Activated CD4-positive, CD25-positive, alpha-beta regulatory T cell treated with anti-CD3 and anti-CD28 coated beads, Interleukin-2, amount 50 U/mL, for 72 hours (primary cell): Measurements from ENCODE around the gene KHDRBS1.
"Not testable (repeated sequence)": the region's sequence is repeated elsewhere in the genome, so short reads cannot be mapped to it uniquely, and the experiment has no call there.

Experiments
- DNase-seq: peaks from one replicate; pipeline ENCODE4 v3.0.0; 2021

KHDRBS1 gene

DNA sequence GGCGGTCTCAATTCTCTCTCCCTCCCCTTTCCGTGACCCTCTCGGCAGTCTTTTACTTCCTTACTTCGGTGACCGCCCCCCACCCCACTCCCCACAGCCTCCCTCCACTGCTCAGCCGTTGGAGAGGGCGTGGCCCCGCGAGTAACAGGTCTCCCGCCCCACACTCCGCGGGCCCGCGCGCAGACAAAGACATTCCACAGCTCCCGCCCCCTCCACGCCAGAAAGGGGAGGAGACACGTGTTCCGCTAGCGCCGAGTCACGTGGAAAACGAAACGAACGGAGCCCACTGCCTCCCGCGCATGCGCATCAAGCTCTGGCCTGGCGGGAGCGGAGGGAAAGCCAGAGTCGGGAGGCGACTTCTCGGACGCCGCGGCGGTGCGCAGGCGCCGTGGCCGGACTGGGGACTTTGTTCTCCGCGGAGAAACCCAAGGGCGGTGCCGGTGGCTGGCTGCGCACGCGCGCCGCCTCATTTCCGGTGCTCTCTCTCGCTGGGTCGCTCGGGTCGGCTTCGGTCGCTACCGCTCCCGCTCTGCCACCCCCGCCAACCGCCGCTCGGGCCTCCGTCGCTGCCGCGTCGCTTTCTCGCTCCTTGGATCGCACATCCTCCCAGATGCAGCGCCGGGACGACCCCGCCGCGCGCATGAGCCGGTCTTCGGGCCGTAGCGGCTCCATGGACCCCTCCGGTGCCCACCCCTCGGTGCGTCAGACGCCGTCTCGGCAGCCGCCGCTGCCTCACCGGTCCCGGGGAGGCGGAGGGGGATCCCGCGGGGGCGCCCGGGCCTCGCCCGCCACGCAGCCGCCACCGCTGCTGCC is at the start of gene KHDRBS1:
Gene KHDRBS1, plus strand, starts transcription at position 483 of the 813 bp plus-strand sequence. Its CDS starts 128 bp downstream, at position 611.
- DNase-seq: peak; percentile 97

GRCh38 chr1:31970873-31971272 is 42.8 kb upstream of the KHDRBS1 start:
- DNase-seq: no peak

DNA sequence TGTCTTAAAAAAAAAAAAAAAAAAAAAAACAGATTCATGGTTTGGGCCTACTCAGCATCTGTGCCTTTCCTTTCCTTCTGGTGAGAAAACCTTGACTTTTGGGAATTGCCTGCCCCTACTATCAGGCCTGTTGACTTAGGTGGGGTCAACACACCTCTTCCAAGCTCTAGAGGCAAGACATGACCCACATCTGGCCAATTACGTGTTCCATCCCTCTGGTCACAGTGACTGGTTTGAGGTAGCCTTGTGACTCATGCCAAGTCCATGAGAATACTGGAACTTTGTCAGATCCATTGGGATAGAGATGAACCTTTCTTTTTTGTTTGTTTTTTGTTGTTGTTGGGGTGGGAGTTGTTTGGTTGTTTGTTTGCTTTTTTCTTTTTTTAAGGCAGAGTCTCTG is 37.3 kb upstream of the KHDRBS1 start:
- DNase-seq: no peak

- DNase-seq: no peak
Measured at GRCh38 chr1:31977385-31978131, 36.1 kb upstream of the KHDRBS1 start.

GRCh38 chr1:31978843-31979400 is 34.7 kb upstream of the KHDRBS1 start:
- no peak for DNase-seq

DNA sequence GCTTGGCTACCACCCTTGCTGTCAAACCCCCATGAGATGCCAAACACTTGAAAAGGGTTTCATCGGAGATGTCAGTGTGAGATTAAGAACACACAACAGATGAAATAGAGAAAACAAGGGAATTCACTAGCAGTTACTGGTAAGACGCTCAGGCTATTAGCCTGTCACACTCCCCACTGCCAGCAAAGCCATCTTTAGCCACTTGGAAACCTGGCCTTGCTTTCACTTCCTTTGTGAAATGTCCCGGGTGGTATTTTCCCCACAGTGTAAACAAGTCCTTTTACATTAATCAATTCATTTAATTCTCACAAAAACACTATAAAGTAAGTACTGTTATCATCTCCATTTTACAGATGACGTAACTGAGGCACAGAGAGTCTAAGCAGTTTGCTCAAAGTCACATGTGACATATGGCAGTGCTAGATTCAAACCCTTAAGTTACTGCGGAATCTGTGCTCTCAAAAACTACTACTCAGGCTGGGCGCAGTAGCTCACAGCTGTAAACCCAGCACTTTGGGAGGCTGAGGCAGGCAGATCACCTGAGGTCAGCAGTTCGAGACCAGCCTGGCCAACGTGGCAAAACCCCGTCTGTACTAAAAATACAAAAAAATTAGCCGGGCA is 32.7 kb upstream of the KHDRBS1 start:
- no peak for DNase-seq

DNA sequence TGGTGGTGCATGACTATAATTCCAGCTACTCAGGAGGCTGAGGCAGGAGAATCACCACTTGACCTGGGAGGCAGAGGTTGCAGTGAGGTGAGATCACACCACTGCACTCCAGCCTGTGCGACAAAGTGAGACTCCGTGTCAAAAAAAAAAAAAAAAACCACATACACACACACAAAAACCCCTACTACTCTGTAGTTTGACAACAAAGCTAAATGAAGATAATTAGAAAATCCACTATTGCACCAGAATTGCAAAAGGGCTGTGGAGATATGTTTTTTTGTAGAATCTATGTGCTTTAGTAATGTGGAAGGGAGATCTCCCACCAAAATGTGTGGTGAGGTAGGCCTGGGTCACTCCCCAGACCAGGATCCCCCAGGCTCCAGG is 32.2 kb upstream of the KHDRBS1 start:
- DNase-seq: no peak

- DNase-seq: no peak
Measured at GRCh38 chr1:31981972-31982371, 31.7 kb upstream of the KHDRBS1 start.

DNA sequence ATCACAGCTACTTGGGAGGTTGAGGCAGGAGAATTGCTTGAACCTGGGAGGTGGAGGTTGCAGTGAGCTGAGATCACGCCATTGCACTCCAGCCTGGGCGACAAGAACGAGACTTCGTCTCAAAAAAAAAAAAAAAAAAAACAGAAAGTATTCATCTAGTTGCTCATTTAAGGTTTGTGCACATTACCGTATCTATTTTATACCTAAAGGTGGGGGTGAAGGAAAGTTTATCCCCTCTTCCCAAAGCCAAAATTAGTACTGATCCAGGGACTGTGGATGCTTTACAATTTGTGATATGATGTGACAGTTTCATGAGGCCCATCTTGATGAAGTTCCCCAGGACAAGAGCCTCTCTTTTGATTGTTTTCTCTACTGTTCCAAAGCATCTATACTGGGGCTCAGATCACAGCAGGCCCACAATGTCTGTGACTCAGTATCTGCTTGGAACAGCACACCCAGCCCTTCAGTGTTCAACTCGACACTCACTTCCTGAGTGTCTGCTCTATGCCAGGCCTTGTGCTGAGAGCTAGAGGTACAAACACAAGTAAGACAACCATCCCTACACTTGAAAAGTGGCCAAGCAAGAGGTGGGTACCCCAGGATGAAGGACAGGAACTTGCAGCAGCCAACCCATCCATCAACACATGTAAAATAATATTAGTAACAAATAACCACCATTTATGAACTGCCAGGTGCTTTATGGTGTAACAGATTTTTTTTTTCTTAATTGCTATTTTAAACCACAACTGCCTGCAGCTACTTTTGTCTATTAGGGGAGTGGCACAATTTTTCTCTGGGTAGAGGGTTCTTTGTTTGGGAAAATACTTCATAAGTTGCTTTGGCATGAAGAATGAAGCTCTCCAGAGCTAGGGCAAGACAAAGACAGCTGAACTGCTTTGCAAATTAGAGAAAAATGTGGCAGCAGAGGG is 29.0 kb upstream of the KHDRBS1 start:
- DNase-seq: no peak

GRCh38 chr1:31985430-31985829 is 28.2 kb upstream of the KHDRBS1 start:
- DNase-seq: no peak

- DNase-seq: no peak
Measured at GRCh38 chr1:31987135-31987619, 26.5 kb upstream of the KHDRBS1 start.

GRCh38 chr1:31989964-31990363 is 23.7 kb upstream of the KHDRBS1 start:
- no peak for DNase-seq

DNA sequence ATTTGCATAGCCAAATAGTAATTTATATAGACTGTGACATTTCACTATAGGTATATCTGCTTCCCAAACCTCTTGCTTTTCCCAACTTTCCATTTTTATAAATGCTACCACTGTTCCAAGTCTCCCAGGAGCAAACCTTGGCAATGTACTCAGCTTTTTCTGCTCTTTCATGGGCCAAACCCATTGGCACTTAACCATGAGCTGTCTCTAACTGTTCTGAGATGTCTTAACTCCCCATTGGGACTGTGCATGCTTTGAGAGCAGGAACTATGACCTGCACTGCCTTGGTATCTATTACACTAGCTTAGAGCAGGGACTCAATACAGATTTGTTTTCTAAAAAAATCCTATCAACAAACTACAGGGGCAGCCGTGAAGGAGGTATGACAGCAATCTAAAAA is 22.5 kb upstream of the KHDRBS1 start:
- no peak for DNase-seq

GRCh38 chr1:31995263-31995662 is 18.4 kb upstream of the KHDRBS1 start:
- no peak for DNase-seq

GRCh38 chr1:31996121-31996520 is 17.5 kb upstream of the KHDRBS1 start:
- not testable (repeated sequence) for DNase-seq

DNA sequence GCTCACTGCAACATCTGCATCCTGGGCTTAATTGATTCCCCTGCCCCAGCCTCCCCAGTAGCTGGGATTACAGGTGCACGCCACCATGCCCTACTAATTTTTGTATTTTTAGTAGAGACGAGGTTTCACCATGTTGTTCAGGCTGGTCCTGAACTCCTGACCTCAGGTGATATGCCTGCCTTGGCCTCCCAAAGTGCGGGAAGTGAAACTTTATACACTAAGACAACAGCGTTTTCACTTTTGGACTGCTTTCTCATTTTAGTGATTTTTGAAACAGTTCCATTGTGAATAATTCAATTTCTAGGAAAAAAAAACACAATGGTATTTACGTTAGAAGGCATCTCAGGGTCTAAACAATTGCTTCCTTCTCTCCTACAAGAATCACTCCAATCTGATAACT is 11.8 kb upstream of the KHDRBS1 start:
- DNase-seq: no peak

- DNase-seq: not testable (repeated sequence)
Measured at GRCh38 chr1:32002285-32002684, 11.4 kb upstream of the KHDRBS1 start.

DNA sequence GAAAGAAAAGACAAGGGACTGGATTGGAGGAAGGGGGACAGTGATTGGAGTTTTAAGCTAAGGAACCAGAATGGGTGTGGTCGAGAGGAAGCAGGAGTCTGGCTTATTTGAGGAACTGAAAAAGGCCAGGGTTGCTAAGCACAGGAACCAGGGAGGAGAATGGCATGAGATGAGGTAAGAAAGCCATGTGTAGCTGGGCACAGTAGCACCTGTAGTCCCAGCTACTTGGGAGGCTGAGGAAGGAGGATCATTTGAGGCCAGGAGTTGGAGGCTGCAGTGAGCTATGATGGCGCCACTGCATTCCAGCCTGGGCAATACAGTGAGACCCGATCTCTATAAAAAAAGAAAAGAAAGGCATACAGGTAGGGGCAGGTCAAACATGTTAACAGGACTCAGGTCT is 8.1 kb upstream of the KHDRBS1 start:
- no peak for DNase-seq

DNA sequence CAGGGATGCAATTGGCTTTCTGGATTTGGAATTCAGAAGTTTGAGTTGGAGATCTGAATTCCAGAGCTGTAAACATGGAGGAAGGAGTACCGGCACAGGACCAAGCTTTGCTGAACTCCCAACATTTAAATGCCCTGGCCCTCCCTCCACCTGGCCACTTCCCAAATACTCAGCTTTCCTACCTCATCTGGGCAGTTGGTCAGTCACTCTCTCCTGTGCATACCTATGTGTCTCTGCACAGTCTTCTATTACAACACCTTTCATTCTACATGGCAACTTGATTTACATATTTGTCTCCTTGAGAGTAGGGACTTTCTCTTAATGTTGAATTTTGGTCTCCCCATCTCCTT is 6.1 kb upstream of the KHDRBS1 start:
- DNase-seq: no peak

GRCh38 chr1:32010246-32010645 is 3.4 kb upstream of the KHDRBS1 start:
- DNase-seq: no peak

DNA sequence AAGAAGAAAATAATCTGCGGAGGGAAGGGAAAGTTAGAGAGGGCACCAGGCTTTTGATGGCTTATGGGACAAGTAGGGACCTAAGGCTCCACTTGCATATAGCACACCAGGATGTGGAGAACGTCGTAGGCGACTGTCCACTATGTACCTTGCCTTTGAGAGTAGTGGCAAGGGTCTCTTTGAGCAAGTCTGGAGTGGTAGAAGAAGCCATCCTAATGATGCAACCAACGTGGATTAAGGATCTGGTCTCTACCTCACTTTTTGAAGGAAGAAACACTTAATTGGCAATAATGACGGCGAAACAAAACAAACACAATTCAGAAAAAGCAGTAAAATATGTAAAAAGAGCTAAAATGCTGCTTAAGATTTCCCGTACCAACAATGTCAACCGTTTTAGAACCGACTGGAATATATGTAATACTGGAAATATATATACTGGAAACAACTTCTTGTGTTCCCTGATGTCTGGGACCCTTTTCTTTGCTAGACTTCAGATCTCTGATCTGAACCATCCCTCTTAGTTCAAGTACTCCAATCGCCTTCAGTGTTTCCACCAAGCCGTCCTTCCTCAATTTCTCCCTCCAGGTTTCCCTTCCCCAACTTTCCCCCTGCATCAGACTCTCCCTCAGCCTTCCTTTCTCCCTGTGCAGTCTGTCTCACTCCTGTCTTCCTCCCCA is 821 bp upstream of the KHDRBS1 start:
- DNase-seq: no peak
